HepG2 (cell line): Measurements from ENCODE around the gene PCSK6. TPM values are rescaled to one million over a fixed set of nuclear protein-coding genes. Genes with fewer than 3 reads are reported as not detected.
A peak's percentile ranks its signal among the peaks of the same experiment; 100 is the strongest.

Source experiments
- ATAC-seq: fragments of 200-7000 bp; cut with Tn5 transposase; 3 replicates; pipeline ENCODE4 v1.9.1; 2020; ENCODE audit warnings: mild to moderate bottlenecking, moderate library complexity
- BruUV-seq: library from RNA; stranded (reverse); fragments of 400-500 nt; replicated peaks from 2 replicates; lab custom pipeline; 2021; lab: Mats Ljungman, UMichigan
- CTCF ChIA-PET: fragments of 300-600 bp; formaldehyde crosslinking; extraction: SDS; loops from one replicate; lab custom pipeline; 2021; ENCODE audit warnings: low total read pairs, inconsistent platforms, low intra/inter-chr PET ratio; lab: Yijun Ruan, JAX
- POLR2A ChIA-PET: fragments of 350-600 bp; sonication (Branson Sonifier 250); formaldehyde crosslinking; loops from one replicate; lab custom pipeline; 2020; ENCODE audit warnings: antibody characterized with exemption, inconsistent platforms; lab: Yijun Ruan, JAX
- DNase-seq: peaks from one replicate; pipeline ENCODE4 v3.0.0-alpha.2; 2015; ENCODE audit warnings: low spot score
- FAIRE-seq: peaks from 3 replicates; lab custom pipeline; 2011; peaks lifted over from hg19 to GRCh38; lab: Jason Lieb, UNC
- H2AFZ ChIP-seq: one replicate; pipeline ENCODE4 v1.6.1; 2011; ENCODE audit warnings: low read length, inconsistent platforms
- H3K27ac ChIP-seq: fragments of 300-600 bp; 3 replicates; pipeline ENCODE4 v1.8.0; 2011; ENCODE audit warnings: mixed run types, mild to moderate bottlenecking, mixed read lengths, low read length, inconsistent platforms; ENCODE audit not compliant: insufficient read depth; ENCODE audit errors: extremely low read length
- H3K27me3 ChIP-seq, 2 experiments: fragments of 200-600 bp in 1 of 2; 2 replicates in 1 of 2; 3 replicates in 1 of 2; pipeline versions ENCODE4 v1.6.0 to v1.8.0; 2011; ENCODE audit warnings: low read length in 2 of 2, mild to moderate bottlenecking in 2 of 2, moderate library complexity in 2 of 2, inconsistent platforms in 1 of 2; ENCODE audit not compliant: insufficient read depth in 2 of 2, control insufficient read depth in 1 of 2
- H3K36me3 ChIP-seq, 2 experiments: fragments of 200-600 bp in 1 of 2; replicated peaks in 1 of 2; 2 replicates in 1 of 2; 3 replicates in 1 of 2; pipeline versions ENCODE4 v1.5.1 to v1.8.0; 2011; ENCODE audit warnings: low read length in 2 of 2, inconsistent platforms in 1 of 2; ENCODE audit not compliant: insufficient read depth in 2 of 2, control insufficient read depth in 1 of 2
- H3K4me1 ChIP-seq: 2 replicates; pipeline ENCODE4 v1.5.1; 2012; ENCODE audit warnings: low read length, inconsistent platforms; ENCODE audit not compliant: insufficient read depth
- H3K4me2 ChIP-seq: 2 replicates; pipeline ENCODE4 v1.6.0; 2011; ENCODE audit warnings: low read depth, low read length, inconsistent platforms
- H3K4me3 ChIP-seq, 3 experiments: fragments of 200-600 bp in 1 of 3; sonication (generic), shearing (Covaris generic) in 1 of 3; replicated peaks in 1 of 3; 2 replicates each; pipeline ENCODE4 v1.5.1; 2011 to 2016; ENCODE audit warnings: low read length in 3 of 3, inconsistent platforms in 2 of 3, low read depth in 2 of 3, mild to moderate bottlenecking in 2 of 3, control low read depth in 1 of 3, mixed read lengths in 1 of 3; ENCODE audit not compliant: insufficient read depth in 1 of 3
- H3K79me2 ChIP-seq: one replicate; pipeline ENCODE4 v1.6.1; 2011; ENCODE audit warnings: low read length, inconsistent platforms; ENCODE audit not compliant: insufficient read depth
- H3K9ac ChIP-seq: 2 replicates; pipeline ENCODE4 v1.6.0; 2011; ENCODE audit warnings: mild to moderate bottlenecking, low read depth, low read length, inconsistent platforms; ENCODE audit not compliant: insufficient read depth
- H3K9me3 ChIP-seq: 2 replicates; pipeline ENCODE4 v1.5.1; 2012; ENCODE audit warnings: mild to moderate bottlenecking, low read length
- H4K20me1 ChIP-seq: 2 replicates; pipeline ENCODE4 v1.6.0; 2011; ENCODE audit warnings: inconsistent platforms, mild to moderate bottlenecking, low read length, moderate library complexity; ENCODE audit not compliant: insufficient read depth
- FOXA1 ChIP-seq, 2 experiments: fragments of 450-650 bp in 1 of 2; sonication (generic) in 1 of 2; formaldehyde crosslinking in 1 of 2; IDR thresholded peaks; 2 replicates each; pipeline versions ENCODE4 v1.4.0 to v1.6.1; 2016 to 2020; ENCODE audit warnings: missing genetic modification reagents in 1 of 2
- KMT2B ChIP-seq: IDR thresholded peaks from 2 replicates; pipeline ENCODE4 v1.6.1; 2016; ENCODE audit warnings: missing genetic modification reagents, missing compliant biosample characterization
- MAFG ChIP-seq: sonication (generic); formaldehyde crosslinking; IDR thresholded peaks from 2 replicates; pipeline ENCODE4 v1.5.1; 2020; ENCODE audit warnings: mild to moderate bottlenecking, missing genetic modification reagents
- NR2C2 ChIP-seq: sonication (generic); formaldehyde crosslinking; IDR thresholded peaks from 2 replicates; pipeline ENCODE4 v1.4.0; 2020; ENCODE audit warnings: missing genetic modification reagents, mild to moderate bottlenecking, moderate library complexity, borderline replicate concordance
- POLR2A ChIP-seq, 2 experiments: IDR thresholded peaks; 2 replicates each; pipeline ENCODE4 v1.6.1; 2011; ENCODE audit warnings: low read depth in 2 of 2, low read length in 2 of 2, mild to moderate bottlenecking in 1 of 2, moderate library complexity in 1 of 2; ENCODE audit not compliant: insufficient read depth in 1 of 2
- SCMH1 ChIP-seq: sonication (generic); formaldehyde crosslinking; IDR thresholded peaks from 2 replicates; pipeline ENCODE4 v1.9.0; 2021; ENCODE audit warnings: missing genetic modification reagents, mild to moderate bottlenecking, borderline replicate concordance
- ZBTB20 ChIP-seq: sonication (generic); formaldehyde crosslinking; IDR thresholded peaks from 2 replicates; pipeline ENCODE4 v1.8.1; 2023; ENCODE audit warnings: missing genetic modification reagents, low read depth, mild to moderate bottlenecking, borderline replicate concordance
- ZBTB43 ChIP-seq: sonication (generic); formaldehyde crosslinking; conservative IDR thresholded peaks from 2 replicates; pipeline ENCODE4 v1.4.0; 2020; ENCODE audit warnings: missing genetic modification reagents
- WGBS: methylation state at CpG from one replicate; pipeline ENCODE4 v1.1.6; 2017; ENCODE audit warnings: low lambda C conversion rate; 5-methylcytosine and 5-hydroxymethylcytosine counted together
- in situ Hi-C: cut with HindIII; loops from 2 replicates; pipeline ENCODE4 v1.10.0; 2017; ENCODE audit warnings: low pct_unique_long_range_greater_than_20kb; ENCODE audit not compliant: extremely low pct_ligation_motif_present
- intact Hi-C: fragments of 100-400 bp; cut with micrococcal nuclease; formaldehyde crosslinking; loops from one replicate; pipeline ENCODE4 v1.10.0; 2022; ENCODE audit not compliant: unreplicated experiment
- polyA plus RNA-seq, 8 experiments: library from polyadenylated mRNA; depleted of rRNA in 3 of 8; stranded (reverse) in 7 of 8; unstranded in 1 of 8; fragments of >200 nt; fragmentation: Illumina TruSeq in 4 of 8; extraction: Trizol in 4 of 8; gene quantifications; 2 replicates each; pipeline versions ENCODE4 v1.2.1 to v1.2.3, GENCODE V29; 2011 to 2016; ENCODE audit warnings: low read depth in 4 of 8, missing spikeins in 1 of 8, mixed read lengths in 1 of 8; ENCODE audit not compliant: insufficient read depth in 1 of 8
- total RNA-seq, 5 experiments: library from RNA; depleted of rRNA; stranded (reverse); fragments of >200 nt; fragmentation: Illumina TruSeq; extraction: Trizol; gene quantifications; 2 replicates each; pipeline ENCODE4 v1.2.3, GENCODE V29; 2016; ENCODE audit warnings: low read depth in 1 of 5

PCSK6 gene
- total and polyA plus RNA-seq, 2 of the 13 experiments (the other 11 are each of a cell fraction or from before 2014, with no cell fraction given) = 56.5 to 155 TPM

GRCh38 chr15:101329867-101330380 lies 159.6 kb downstream of the PCSK6 start (continued):
- TF ChIP-seq NR2C2 (CRISPR knock-in tag) = no peak
- TF ChIP-seq KMT2B (CRISPR knock-in tag) = no peak
- TF ChIP-seq FOXA1 (IDR thresholded peaks at IDR 0.05) = no peak
- TF ChIP-seq FOXA1 (CRISPR knock-in tag; IDR thresholded peaks at IDR 0.05) = no peak

- CTCF ChIA-PET = no interaction called here
- Histone ChIP-seq H3K27ac (no peak overlapping the region), H3K9me3 (no peaks in the 10 kb centered on the region), H3K9ac (no peak overlapping the region), H3K79me2 (no peaks in the 10 kb centered on the region), H3K36me3 (peaks cover 25 to 63% of the 10 kb centered on the region in 2 experiments), H4K20me1 (no peaks in the 10 kb centered on the region), H3K4me2 (no peak overlapping the region), H3K4me3 (no peak overlapping the region), H3K27me3 (no peaks in the 10 kb centered on the region), H2AFZ (no peak overlapping the region), H3K4me1 (peaks cover 20% of the 10 kb centered on the region)
- FAIRE-seq = no peak
- TF ChIP-seq ZBTB20 (CRISPR knock-in tag) = no peak
- 0 out of 4 replicates have a peak, but pooled peaks of 1 of the 2 experiments have one; percentile 29 for TF ChIP-seq POLR2A (IDR thresholded peaks at IDR 0.05; ENCODE audit: insufficient read depth in 1 of 2, low read depth in 2 of 2, low read length in 2 of 2)
- 94% methylated on average over 13 of the region's 14 CpGs for WGBS
- BruUV-seq = no TSS peak
- intact Hi-C loops = no loop called here
- DNase-seq = no peak
- ATAC-seq = no peak
- POLR2A ChIA-PET = no interaction called here
- in situ Hi-C loops = no loop called here
Observed at GRCh38 chr15:101329309-101329863, 160.1 kb downstream of the PCSK6 start.

- DNase-seq (no peak), ATAC-seq (no peak), FAIRE-seq (no peak)
- no peak overlapping the region for H3K9ac ChIP-seq
- CTCF ChIA-PET = no interaction called here
- TF ChIP-seq ZBTB43 (CRISPR knock-in tag) (no peak), SCMH1 (CRISPR knock-in tag) (no peak), KMT2B (CRISPR knock-in tag) (no peak), MAFG (no peak)
- no peak overlapping the region for H2AFZ ChIP-seq
- H3K4me3 ChIP-seq = no peak overlapping the region
- no peaks in the 10 kb centered on the region for H4K20me1 ChIP-seq
- H3K9me3 ChIP-seq = no peaks in the 10 kb centered on the region
- intact Hi-C loops (no loop called here), in situ Hi-C loops (no loop called here)
- no peak overlapping the region for H3K4me2 ChIP-seq
- H3K79me2 ChIP-seq = no peaks in the 10 kb centered on the region
- H3K27ac ChIP-seq = no peak overlapping the region
- no peaks in the 10 kb centered on the region for H3K27me3 ChIP-seq
- POLR2A ChIA-PET = no interaction called here
- peaks cover 27 to 72% of the 10 kb centered on the region in 2 experiments for H3K36me3 ChIP-seq
- WGBS = 96% methylated on average over 14 of the region's 14 CpGs
- peaks cover 26% of the 10 kb centered on the region for H3K4me1 ChIP-seq
- BruUV-seq = no TSS peak
Observed at GRCh38 chr15:101328001-101328400, 161.5 kb downstream of the PCSK6 start.
